ENCODE measurements around the gene FZD10.

DNA sequence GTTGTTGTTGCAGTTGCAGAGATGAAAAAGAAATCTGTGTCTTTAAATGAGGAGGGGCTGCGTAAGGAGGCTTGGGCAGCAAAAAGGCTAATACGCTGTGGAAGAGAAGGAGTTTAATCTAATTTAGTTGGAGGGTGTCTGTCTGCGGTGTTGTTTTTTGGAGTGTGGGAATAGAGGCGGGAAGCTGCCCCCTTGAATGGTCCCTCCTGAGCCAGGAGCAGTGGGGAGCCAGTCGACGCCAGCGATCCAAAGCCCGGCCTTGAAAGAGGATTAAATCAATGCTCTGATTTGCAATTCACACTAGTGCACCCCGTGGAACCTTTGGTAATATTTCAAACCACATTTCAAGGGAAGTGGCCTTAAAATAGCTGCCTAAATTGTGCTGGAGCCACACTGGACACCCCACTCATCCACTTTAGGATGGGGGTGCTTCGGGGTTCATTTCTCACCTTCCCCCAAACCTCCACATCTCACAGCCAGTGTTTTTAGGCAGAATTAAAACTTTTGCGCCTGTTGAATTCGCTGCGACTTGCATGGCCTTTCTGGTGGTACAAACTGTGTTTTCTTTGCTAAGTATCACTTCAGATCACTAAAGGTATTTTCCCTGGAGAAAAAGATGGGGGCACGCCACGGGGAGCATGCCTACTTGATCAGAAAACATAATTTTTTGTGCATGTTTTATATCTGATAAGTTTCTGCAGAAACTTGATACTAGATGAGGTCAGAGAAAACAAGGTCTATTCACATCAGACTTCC, 4.1 kb upstream of the FZD10 start:
- TF ChIP-seq CTCF (IDR thresholded peaks at IDR 0.05) = no peak
- TF ChIP-seq TCF7L2 (IDR thresholded peaks at IDR 0.05; ENCODE audit: low read depth, low read length) = no peak
- no peak for TF ChIP-seq REST (IDR thresholded peaks at IDR 0.05; ENCODE audit: insufficient read depth in 1 of 2, low read depth in 2 of 2, low read length in 1 of 2)
